Endothelial cell of umbilical vein (primary cell): ENCODE measurements around the gene PMIS2. TPM values are rescaled to one million over a fixed set of nuclear protein-coding genes. Genes with fewer than 3 reads are reported as not detected.

Experiments used
- BruUV-seq: library from RNA; stranded (reverse); fragments of 400-500 nt; replicated peaks from 2 replicates; lab custom pipeline; 2021; lab: Mats Ljungman, UMichigan
- CTCF ChIA-PET: fragments of 300-600, 350-600 bp; sonication (Branson Sonifier 250); formaldehyde crosslinking; loops from one replicate; lab custom pipeline; 2021; ENCODE audit warnings: antibody characterized with exemption, inconsistent platforms; lab: Charles Lee
- POLR2A ChIA-PET: fragments of 300-600, 350-600 bp; sonication (Branson Sonifier 250); formaldehyde crosslinking; loops from one replicate; lab custom pipeline; 2021; ENCODE audit warnings: antibody characterized with exemption, inconsistent platforms; lab: Charles Lee
- DNase-seq: peaks from one replicate; pipeline ENCODE4 v3.0.0-alpha.2; 2011; ENCODE audit warnings: low read depth, low spot score
- FAIRE-seq: peaks from 2 replicates; lab custom pipeline; 2011; peaks lifted over from hg19 to GRCh38; lab: Jason Lieb, UNC
- H2AFZ ChIP-seq: 2 replicates; pipeline ENCODE4 v1.6.0; 2012; ENCODE audit warnings: low read depth, low read length, control low read depth, inconsistent platforms
- H3K27ac ChIP-seq: 2 replicates; pipeline ENCODE4 v1.5.1; 2011; ENCODE audit warnings: low read depth, mild to moderate bottlenecking, control low read depth, low read length, moderate library complexity; ENCODE audit not compliant: insufficient read depth
- H3K27me3 ChIP-seq, 2 experiments: 2 replicates each; pipeline versions ENCODE4 v1.6.0 to v1.6.1; 2011; ENCODE audit warnings: low read length in 2 of 2, mixed read lengths in 1 of 2; ENCODE audit not compliant: control insufficient read depth in 2 of 2, insufficient read depth in 2 of 2
- H3K36me3 ChIP-seq, 2 experiments: 2 replicates in 1 of 2; 3 replicates in 1 of 2; pipeline ENCODE4 v1.5.1; 2011; ENCODE audit warnings: low read length in 2 of 2, mild to moderate bottlenecking in 1 of 2, moderate library complexity in 1 of 2; ENCODE audit not compliant: control insufficient read depth in 2 of 2, insufficient read depth in 2 of 2; ENCODE audit errors: extremely low read depth in 1 of 2
- H3K4me1 ChIP-seq: 3 replicates; pipeline ENCODE4 v1.5.1; 2011; ENCODE audit warnings: mild to moderate bottlenecking, low read length; ENCODE audit not compliant: control insufficient read depth, insufficient read depth; ENCODE audit errors: extremely low read depth
- H3K4me2 ChIP-seq: 2 replicates; pipeline ENCODE4 v1.6.1; 2011; ENCODE audit warnings: low read length, control low read depth, mixed read lengths; ENCODE audit not compliant: insufficient read depth
- H3K4me3 ChIP-seq, 3 experiments: fragments of 200-600 bp in 1 of 3; sonication (generic), shearing (Covaris generic) in 1 of 3; replicated peaks in 1 of 3; 2 replicates each; pipeline ENCODE4 v1.5.1; 2011 to 2016; ENCODE audit warnings: control low read depth in 3 of 3, low read length in 3 of 3, mild to moderate bottlenecking in 2 of 3, inconsistent platforms in 1 of 3, low read depth in 1 of 3, moderate library complexity in 1 of 3; ENCODE audit not compliant: insufficient read depth in 1 of 3
- H3K79me2 ChIP-seq: 2 replicates; pipeline ENCODE4 v1.6.0; 2012; ENCODE audit warnings: low read length, inconsistent platforms; ENCODE audit not compliant: control insufficient read depth, insufficient read depth
- H3K9ac ChIP-seq: replicated peaks from 2 replicates; pipeline ENCODE3; 2011; ENCODE audit warnings: low read length, control low read depth; ENCODE audit not compliant: insufficient read depth; ENCODE audit errors: extremely low read depth
- H3K9me1 ChIP-seq: replicated peaks from 3 replicates; pipeline ENCODE4 v1.6.0; 2011; ENCODE audit warnings: mild to moderate bottlenecking, low read length; ENCODE audit not compliant: control insufficient read depth, insufficient read depth; ENCODE audit errors: extremely low read depth
- H3K9me3 ChIP-seq: replicated peaks from 2 replicates; pipeline ENCODE4 v1.5.1; 2012; ENCODE audit warnings: low read length, inconsistent platforms; ENCODE audit not compliant: control insufficient read depth, insufficient read depth
- H4K20me1 ChIP-seq: replicated peaks from 2 replicates; pipeline ENCODE3; 2011; ENCODE audit warnings: mild to moderate bottlenecking, low read length; ENCODE audit not compliant: control insufficient read depth, insufficient read depth; ENCODE audit errors: extremely low read depth
- EZH2 ChIP-seq: IDR thresholded peaks from 2 replicates; pipeline ENCODE4 v1.6.1; 2012; ENCODE audit warnings: borderline replicate concordance, low read depth, mild to moderate bottlenecking, moderate library complexity, low read length, inconsistent platforms; ENCODE audit not compliant: severe bottlenecking
- FOS ChIP-seq: IDR thresholded peaks from 2 replicates; pipeline ENCODE4 v1.6.1; 2011; ENCODE audit warnings: mild to moderate bottlenecking, low read length, moderate library complexity, borderline replicate concordance; ENCODE audit not compliant: insufficient read depth
- GATA2 ChIP-seq: IDR thresholded peaks from 2 replicates; pipeline ENCODE4 v1.7.0; 2011; ENCODE audit warnings: low read depth, mild to moderate bottlenecking, moderate library complexity, mixed read lengths, low read length; ENCODE audit not compliant: insufficient read length, insufficient read depth
- JUN ChIP-seq: IDR thresholded peaks from 2 replicates; pipeline ENCODE4 v1.6.1; 2011; ENCODE audit warnings: borderline replicate concordance, low read depth; ENCODE audit not compliant: insufficient read length, insufficient read depth
- MYC ChIP-seq: IDR thresholded peaks from one replicate; pipeline ENCODE4 v1.6.1; 2011; ENCODE audit warnings: mild to moderate bottlenecking, low read depth, low read length
- POLR2A ChIP-seq: IDR thresholded peaks from 2 replicates; pipeline ENCODE4 v1.6.1; 2012; ENCODE audit warnings: low read depth, mild to moderate bottlenecking, control low read depth, low read length
- POLR2AphosphoS5 ChIP-seq: IDR thresholded peaks from 2 replicates; pipeline ENCODE4 v1.6.1; 2012; ENCODE audit warnings: low read depth, mild to moderate bottlenecking, control low read depth, low read length, moderate library complexity; ENCODE audit not compliant: insufficient read depth
- dilution Hi-C: fragments of 300-500 bp; cut with MboI; formaldehyde crosslinking; loops from one replicate; pipeline ENCODE4 v1.15.0; 2019; ENCODE audit warnings: low sequenced_read_pairs; ENCODE audit not compliant: extremely low pct_ligation_motif_present
- intact Hi-C: fragments of 100-400 bp; cut with micrococcal nuclease; formaldehyde crosslinking; loops from one replicate; pipeline ENCODE4 v1.10.0; 2022
- polyA plus RNA-seq, 4 experiments: library from polyadenylated mRNA; depleted of rRNA in 3 of 4; stranded (reverse) in 3 of 4; unstranded in 1 of 4; fragments of >200 nt; gene quantifications; 2 replicates each; pipeline versions ENCODE4 v1.2.1 to v1.2.3, GENCODE V29; 2011 to 2012; ENCODE audit warnings: missing spikeins in 1 of 4
- total RNA-seq: library from RNA; stranded (reverse); gene quantifications from 2 replicates; pipeline ENCODE4 v1.2.3, GENCODE V29; 2021
- TF ChIP-seq, protein P1 (sequence below): IDR thresholded peaks from 2 replicates; pipeline ENCODE4 v1.6.1; 2011; ENCODE audit not compliant: insufficient read depth, insufficient read length
- TF ChIP-seq, protein P2 (sequence below), 2 donors: IDR thresholded peaks; 1 replicate in 1 of 2; 2 replicates in 1 of 2; pipeline ENCODE4 v1.5.1; 2011; ENCODE audit warnings: low read length in 2 of 2, mild to moderate bottlenecking in 2 of 2, moderate library complexity in 2 of 2, control low read depth in 1 of 2, inconsistent platforms in 1 of 2, low read depth in 1 of 2; ENCODE audit not compliant: insufficient read depth in 1 of 2; ENCODE audit errors: extremely low read depth in 1 of 2

PMIS2 gene
- total and polyA plus RNA-seq, 2 donors (not counting 3 experiments of a cell fraction or from before 2014, with no cell fraction given), result not detected

- CTCF ChIA-PET, result no interaction called here
Measured at GRCh38 chr19:35618857-35619256, 32.9 kb downstream of the PMIS2 start.

More at GRCh38 chr19:35618857-35619256, 32.9 kb downstream of the PMIS2 start:
- H3K79me2 ChIP-seq, result no peaks in the 10 kb centered on the region
- H3K27ac ChIP-seq, result no peak overlapping the region
- TF ChIP-seq GATA2 (no peak), MYC (no peak), POLR2A (no peak), EZH2 (no peak), JUN (no peak), FOS (no peak), POLR2AphosphoS5 (no peak)
- TF ChIP-seq, protein P1, sequence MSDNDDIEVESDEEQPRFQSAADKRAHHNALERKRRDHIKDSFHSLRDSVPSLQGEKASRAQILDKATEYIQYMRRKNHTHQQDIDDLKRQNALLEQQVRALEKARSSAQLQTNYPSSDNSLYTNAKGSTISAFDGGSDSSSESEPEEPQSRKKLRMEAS, result no peak
- TF ChIP-seq, protein P2, sequence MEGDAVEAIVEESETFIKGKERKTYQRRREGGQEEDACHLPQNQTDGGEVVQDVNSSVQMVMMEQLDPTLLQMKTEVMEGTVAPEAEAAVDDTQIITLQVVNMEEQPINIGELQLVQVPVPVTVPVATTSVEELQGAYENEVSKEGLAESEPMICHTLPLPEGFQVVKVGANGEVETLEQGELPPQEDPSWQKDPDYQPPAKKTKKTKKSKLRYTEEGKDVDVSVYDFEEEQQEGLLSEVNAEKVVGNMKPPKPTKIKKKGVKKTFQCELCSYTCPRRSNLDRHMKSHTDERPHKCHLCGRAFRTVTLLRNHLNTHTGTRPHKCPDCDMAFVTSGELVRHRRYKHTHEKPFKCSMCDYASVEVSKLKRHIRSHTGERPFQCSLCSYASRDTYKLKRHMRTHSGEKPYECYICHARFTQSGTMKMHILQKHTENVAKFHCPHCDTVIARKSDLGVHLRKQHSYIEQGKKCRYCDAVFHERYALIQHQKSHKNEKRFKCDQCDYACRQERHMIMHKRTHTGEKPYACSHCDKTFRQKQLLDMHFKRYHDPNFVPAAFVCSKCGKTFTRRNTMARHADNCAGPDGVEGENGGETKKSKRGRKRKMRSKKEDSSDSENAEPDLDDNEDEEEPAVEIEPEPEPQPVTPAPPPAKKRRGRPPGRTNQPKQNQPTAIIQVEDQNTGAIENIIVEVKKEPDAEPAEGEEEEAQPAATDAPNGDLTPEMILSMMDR (IDR thresholded peaks at IDR 0.05; ENCODE audit: extremely low read depth in 1 of 2, insufficient read depth in 1 of 2, low read depth in 1 of 2, low read length in 2 of 2), result no peak
- no peaks in the 10 kb centered on the region for H3K9me1 ChIP-seq
- H3K4me3 ChIP-seq, result no peak overlapping the region
- dilution Hi-C loops (no loop called here), intact Hi-C loops (no loop called here)
- no peak overlapping the region for H3K9ac ChIP-seq
- no peaks in the 10 kb centered on the region for H4K20me1 ChIP-seq
- no peaks in the 10 kb centered on the region for H3K9me3 ChIP-seq
- DNase-seq (no peak), FAIRE-seq (no peak)
- BruUV-seq, result no TSS peak
- H3K4me1 ChIP-seq, result no peaks in the 10 kb centered on the region
- H2AFZ ChIP-seq, result no peak overlapping the region
- H3K4me2 ChIP-seq, result no peak overlapping the region
- POLR2A ChIA-PET, result no interaction called here
- H3K27me3 ChIP-seq, result no peaks in the 10 kb centered on the region
- H3K36me3 ChIP-seq, result peaks cover 0 to 6% of the 10 kb centered on the region in 2 experiments
